ENCODE measurements around the gene PCDH12. TPM values are rescaled to one million over a fixed set of nuclear protein-coding genes. Genes with fewer than 3 reads are reported as not detected.

Gene PCDH12
- total and polyA plus RNA-seq, 2 donors (not counting 1 experiment from before 2014, with no cell fraction given): 0.01 TPM; not detected in 1

GRCh38 chr5:141926434-141926833 lies 31.6 kb downstream of the PCDH12 start:
- no peak for TF ChIP-seq EZH2 (IDR thresholded peaks at IDR 0.05; ENCODE audit: borderline replicate concordance, insufficient read depth, low read depth, low read length, poor library complexity, severe bottlenecking)
- no peak for TF ChIP-seq CTCF (IDR thresholded peaks at IDR 0.05)
- POLR2A ChIA-PET: interaction anchor here (0.8 kb wide), 1 partner anchor 243 kb away, joined by 3 read pairs; no protein-coding TSS in a partner anchor
- no peak overlapping the region for H3K27ac ChIP-seq (ENCODE audit: low read length in 2 of 2)
- no peak overlapping the region for H3K4me3 ChIP-seq (ENCODE audit: control extremely low read depth in 1 of 5, extremely low read depth in 1 of 5, insufficient read depth in 1 of 5, low read depth in 2 of 5, low read length in 4 of 5)
- WGBS (ENCODE audit: insufficient coverage): 92% methylated on average over 2 of the region's 2 CpGs
- CTCF ChIA-PET: interaction anchor here (0.9 kb wide), 1 partner anchor 11 kb away, joined by 4 read pairs; no protein-coding TSS in a partner anchor
- H2AFZ ChIP-seq (ENCODE audit: insufficient read depth, low read depth, low read length, poor library complexity, severe bottlenecking): no peak overlapping the region
- intact Hi-C loops (cut with micrococcal nuclease): no loop called here
- H4K20me1 ChIP-seq (ENCODE audit: control insufficient read depth, insufficient read depth, low read length, poor library complexity, severe bottlenecking): peaks cover 26% of the 10 kb centered on the region
- Mint-ChIP-seq H3K9me3 (ENCODE audit: insufficient read depth) (no peaks in the 10 kb centered on the region), H3K27ac (no peak overlapping the region), H3K4me1 (peaks cover 17% of the 10 kb centered on the region), H3K4me3 (peak overlapping the region; percentile 21), H3K27me3 (no peaks in the 10 kb centered on the region)
- DNase-seq (no peak), ATAC-seq (ENCODE audit: low read depth) (no peak)
- H3K4me2 ChIP-seq (replicated peaks; ENCODE audit: low read depth, low read length, poor library complexity, severe bottlenecking): no peak overlapping the region
- H3K36me3 ChIP-seq (replicated peaks in 1 of 2; ENCODE audit: control extremely low read depth in 1 of 2, control insufficient read depth in 1 of 2, extremely low read depth in 1 of 2, insufficient read depth in 2 of 2, low read length in 1 of 2): peaks cover 0 to 64% of the 10 kb centered on the region in 2 experiments
- no peak overlapping the region for H3K9ac ChIP-seq (ENCODE audit: low read length)
- no peaks in the 10 kb centered on the region for H3K27me3 ChIP-seq (replicated peaks in 1 of 4; ENCODE audit: control extremely low read depth in 1 of 4, control insufficient read depth in 3 of 4, insufficient read depth in 4 of 4, low read length in 3 of 4)
- H3K9me3 ChIP-seq (ENCODE audit: control extremely low read depth in 1 of 3, control insufficient read depth in 2 of 3, insufficient read depth in 1 of 3, low read length in 2 of 3): no peaks in the 10 kb centered on the region
- H3K4me1 ChIP-seq (ENCODE audit: control insufficient read depth in 2 of 2, insufficient read depth in 2 of 2, low read length in 2 of 2): peaks cover 12 to 18% of the 10 kb centered on the region in 2 donors
- H3K79me2 ChIP-seq (ENCODE audit: control insufficient read depth, insufficient read depth, low read length): peaks cover 39% of the 10 kb centered on the region
